ENCODE results near the gene MAFG.

MAFG gene

GRCh38 chr17:81934850-81935708 lies 7.5 kb upstream of the MAFG start:
- no peak for DNase-seq

- DNase-seq: no peak
Observed at GRCh38 chr17:81934098-81934757, 6.7 kb upstream of the MAFG start.

GRCh38 chr17:81933178-81933699 lies 5.7 kb upstream of the MAFG start:
- no peak for DNase-seq

GRCh38 chr17:81932333-81932983 lies 4.9 kb upstream of the MAFG start:
- DNase-seq: no peak

- DNase-seq: no peak
Observed at GRCh38 chr17:81931557-81932332, 4.2 kb upstream of the MAFG start.

- DNase-seq: no peak
Observed at GRCh38 chr17:81931189-81931556, 3.6 kb upstream of the MAFG start.

- DNase-seq: no peak
Observed at GRCh38 chr17:81930142-81931125, 2.9 kb upstream of the MAFG start.

- DNase-seq: no peak
Observed at GRCh38 chr17:81929253-81930141, 2.0 kb upstream of the MAFG start.

GRCh38 chr17:81928544-81929252 lies 1.2 kb upstream of the MAFG start:
- no peak for DNase-seq

GRCh38 chr17:81927152-81927652 lies 333 bp downstream of the MAFG start:
- DNase-seq: no peak

- peak; percentile 68 for DNase-seq
Observed at GRCh38 chr17:81926451-81927151, 934 bp downstream of the MAFG start.

- DNase-seq: no peak
Observed at GRCh38 chr17:81925860-81926450, 1.6 kb downstream of the MAFG start.

- no peak for DNase-seq
Observed at GRCh38 chr17:81924557-81925532, 2.7 kb downstream of the MAFG start.

GRCh38 chr17:81923302-81924260 lies 4.0 kb downstream of the MAFG start:
- peak; percentile 87 for DNase-seq

GRCh38 chr17:81922566-81923301 lies 4.8 kb downstream of the MAFG start:
- peak; percentile 63 for DNase-seq
